CD14-positive monocyte (primary cell): ENCODE results near the gene MRPS18A. TPM values are rescaled to one million over a fixed set of nuclear protein-coding genes. Genes with fewer than 3 reads are reported as not detected.
A peak's percentile ranks its signal among the peaks of the same experiment; 100 is the strongest.
"Not testable (repeated sequence)": the region's sequence is repeated elsewhere in the genome, so short reads cannot be mapped to it uniquely, and the experiment has no call there.

ENCODE experiments used
- DNase-seq, 3 donors: peaks; one replicate each; pipeline ENCODE4 v3.0.0-alpha.2; 2011 to 2022
- H2AFZ ChIP-seq: 2 replicates; pipeline ENCODE4 v1.6.0; 2012; ENCODE audit warnings: mild to moderate bottlenecking, low read depth, low read length, inconsistent platforms; ENCODE audit not compliant: insufficient read depth, poor library complexity, severe bottlenecking
- H3K27ac ChIP-seq, 2 donors: 1 replicate in 1 of 2; 2 replicates in 1 of 2; pipeline ENCODE4 v1.5.1; 2012 to 2013; ENCODE audit warnings: low read length in 2 of 2, control low read depth in 1 of 2, inconsistent platforms in 1 of 2, low read depth in 1 of 2, mild to moderate bottlenecking in 1 of 2
- H3K27me3 ChIP-seq, 2 donors: one replicate each; pipeline versions ENCODE4 v1.6.0 to v1.6.1; 2011 to 2013; ENCODE audit warnings: low read length in 2 of 2; ENCODE audit not compliant: control insufficient read depth in 2 of 2, insufficient read depth in 2 of 2
- H3K36me3 ChIP-seq, 2 donors: replicated peaks in 1 of 2; 1 replicate in 1 of 2; 2 replicates in 1 of 2; pipeline versions ENCODE4 v1.5.1 to v1.6.1; 2012 to 2013; ENCODE audit warnings: low read length in 2 of 2, control low read depth in 1 of 2, inconsistent platforms in 1 of 2, mild to moderate bottlenecking in 1 of 2; ENCODE audit not compliant: insufficient read depth in 2 of 2, control insufficient read depth in 1 of 2
- H3K4me1 ChIP-seq, 2 donors: 1 replicate in 1 of 2; 2 replicates in 1 of 2; pipeline versions ENCODE4 v1.5.1 to v1.6.1; 2012 to 2013; ENCODE audit warnings: low read length in 2 of 2, control low read depth in 1 of 2, inconsistent platforms in 1 of 2, mild to moderate bottlenecking in 1 of 2, moderate library complexity in 1 of 2; ENCODE audit not compliant: insufficient read depth in 2 of 2, control insufficient read depth in 1 of 2
- H3K4me2 ChIP-seq: replicated peaks from 2 replicates; pipeline ENCODE3; 2012; ENCODE audit warnings: low read length, moderate library complexity, mild to moderate bottlenecking; ENCODE audit not compliant: poor library complexity, severe bottlenecking; ENCODE audit errors: extremely low read depth
- H3K4me3 ChIP-seq, 3 experiments: fragments of 200-600 bp in 1 of 3; sonication (generic) in 1 of 3; replicated peaks in 1 of 3; 1 replicate in 2 of 3; 2 replicates in 1 of 3; pipeline ENCODE4 v1.5.1; 2011 to 2013; ENCODE audit warnings: low read length in 3 of 3, mild to moderate bottlenecking in 3 of 3, control low read depth in 2 of 3, low read depth in 2 of 3, inconsistent platforms in 1 of 3, moderate library complexity in 1 of 3
- H3K79me2 ChIP-seq: 2 replicates; pipeline ENCODE4 v1.6.0; 2012; ENCODE audit warnings: mild to moderate bottlenecking, control low read depth, inconsistent platforms, low read length, moderate library complexity; ENCODE audit not compliant: insufficient read depth
- H3K9ac ChIP-seq: 2 replicates; pipeline ENCODE4 v1.6.0; 2017; ENCODE audit warnings: low read length, mild to moderate bottlenecking; ENCODE audit not compliant: insufficient read depth, poor library complexity, severe bottlenecking
- H3K9me3 ChIP-seq, 2 donors: replicated peaks in 1 of 2; 1 replicate in 1 of 2; 2 replicates in 1 of 2; pipeline versions ENCODE4 v1.5.1 to v1.6.1; 2012 to 2013; ENCODE audit warnings: low read length in 2 of 2, control low read depth in 1 of 2; ENCODE audit not compliant: control insufficient read depth in 1 of 2, insufficient read depth in 1 of 2
- H4K20me1 ChIP-seq: 2 replicates; pipeline ENCODE4 v1.6.0; 2012; ENCODE audit warnings: mild to moderate bottlenecking, low read length, control low read depth, moderate library complexity; ENCODE audit not compliant: insufficient read depth
- H3K27ac Mint-ChIP-seq, 7 donors: one replicate each; pipeline ENCODE4 v1.8.0; 2020; ENCODE audit warnings: mild to moderate bottlenecking in 7 of 7, mixed read lengths in 7 of 7, moderate library complexity in 6 of 7, inconsistent platforms in 2 of 7
- H3K27me3 Mint-ChIP-seq, 3 donors: one replicate each; pipeline ENCODE4 v1.8.0; 2021 to 2022; ENCODE audit warnings: low read depth in 3 of 3, mild to moderate bottlenecking in 3 of 3, mixed read lengths in 3 of 3, moderate library complexity in 3 of 3, inconsistent platforms in 1 of 3
- H3K36me3 Mint-ChIP-seq, 2 donors: one replicate each; pipeline ENCODE4 v1.8.0; 2020; ENCODE audit warnings: mixed read lengths in 2 of 2, inconsistent platforms in 1 of 2, mild to moderate bottlenecking in 1 of 2
- H3K4me1 Mint-ChIP-seq: one replicate; pipeline ENCODE4 v1.8.0; 2020; ENCODE audit warnings: mild to moderate bottlenecking, mixed read lengths
- H3K4me3 Mint-ChIP-seq, 2 donors: one replicate each; pipeline ENCODE4 v1.8.0; 2020; ENCODE audit warnings: mild to moderate bottlenecking in 2 of 2, mixed read lengths in 2 of 2, moderate library complexity in 1 of 2
- H3K9me3 Mint-ChIP-seq, 7 donors: one replicate each; pipeline ENCODE4 v1.8.0; 2020 to 2022; ENCODE audit warnings: mixed read lengths in 7 of 7, mild to moderate bottlenecking in 6 of 7, moderate library complexity in 6 of 7, inconsistent platforms in 2 of 7
- CTCF ChIP-seq: fragments of 200-600 bp; IDR thresholded peaks from one replicate; pipeline ENCODE4 v1.8.0; 2022; ENCODE audit warnings: antibody characterized with exemption, mild to moderate bottlenecking
- WGBS: methylation state at CpG from one replicate; pipeline ENCODE4 v1.1.5; 2013; ENCODE audit warnings: missing lambda C conversion rate; ENCODE audit not compliant: insufficient coverage; 5-methylcytosine and 5-hydroxymethylcytosine counted together
- intact Hi-C, 2 donors: fragments of 100-400 bp; cut with micrococcal nuclease; formaldehyde crosslinking; loops; one replicate each; pipeline versions ENCODE4 v1.15.0 to v1.15.1; 2023
- polyA plus RNA-seq, 3 donors: library from polyadenylated mRNA; depleted of rRNA in 1 of 3; unstranded in 2 of 3; stranded (reverse) in 1 of 3; fragments of 300-500 nt in 2 of 3; fragments of >200 nt in 1 of 3; fragmentation: Illumina TruSeq in 2 of 3; gene quantifications; 1 replicate in 2 of 3; 2 replicates in 1 of 3; pipeline ENCODE4 v1.2.3, GENCODE V29; 2012 to 2021

Gene MRPS18A
- polyA plus RNA-seq, 3 donors = 17.3 to 45.3 (median 41.4) TPM

- 32% methylated on average over 11 of the region's 15 CpGs for WGBS
- Histone ChIP-seq H3K4me2 (peak overlapping the region; percentile 7), H4K20me1 (no peaks in the 10 kb centered on the region), H3K27ac (no peak overlapping the region), H3K9me3 (no peaks in the 10 kb centered on the region), H3K4me3 (no peak overlapping the region), H3K36me3 (no peaks in the 10 kb centered on the region), H3K9ac (no peak overlapping the region), H3K27me3 (peaks cover 0 to 4% of the 10 kb centered on the region in 2 donors), H3K79me2 (no peaks in the 10 kb centered on the region), H3K4me1 (peaks cover 39 to 61% of the 10 kb centered on the region in 2 donors), H2AFZ (no peak overlapping the region)
- intact Hi-C loops = no loop called here
- Mint-ChIP-seq H3K27ac (peak overlapping the region; percentile 53 to 90 (median 75)), H3K27me3 (peaks cover 5 to 25% (median 20%) of the 10 kb centered on the region in 3 donors), H3K4me3 (peak overlapping the region in 1 of 2 donors; percentile 53), H3K36me3 (peaks cover 0 to 2% of the 10 kb centered on the region in 2 donors), H3K9me3 (peaks cover 0 to 4% (median 2%) of the 10 kb centered on the region in 7 donors), H3K4me1 (peaks cover 54% of the 10 kb centered on the region)
- peak; percentile 78 to 84 (median 81) for DNase-seq
- TF ChIP-seq CTCF = no peak
Measured at GRCh38 chr6:43702534-43703440, 15.2 kb upstream of the MRPS18A start.

- no peak overlapping the region for H3K27ac ChIP-seq
- H2AFZ ChIP-seq = no peak overlapping the region
- no peak for TF ChIP-seq CTCF
- H3K4me3 ChIP-seq = no peak overlapping the region
- intact Hi-C loops = no loop called here
- peaks cover 0 to 2% of the 10 kb centered on the region in 2 donors for H3K36me3 Mint-ChIP-seq
- DNase-seq = no peak
- no peaks in the 10 kb centered on the region for H3K79me2 ChIP-seq
- no peaks in the 10 kb centered on the region for H3K9me3 ChIP-seq
- H3K27ac Mint-ChIP-seq = peak overlapping the region; percentile 40 to 90 (median 75)
- no peak overlapping the region for H3K4me2 ChIP-seq
- peaks cover 50% of the 10 kb centered on the region for H3K4me1 Mint-ChIP-seq
- H3K9me3 Mint-ChIP-seq = peaks cover 0 to 4% (median 2%) of the 10 kb centered on the region in 7 donors
- no peaks in the 10 kb centered on the region for H4K20me1 ChIP-seq
- H3K36me3 ChIP-seq = no peaks in the 10 kb centered on the region
- H3K27me3 ChIP-seq = peaks cover 0 to 4% of the 10 kb centered on the region in 2 donors
- peak overlapping the region in 1 of 2 donors; percentile 53 for H3K4me3 Mint-ChIP-seq
- peaks cover 37 to 54% of the 10 kb centered on the region in 2 donors for H3K4me1 ChIP-seq
- no peak overlapping the region for H3K9ac ChIP-seq
- H3K27me3 Mint-ChIP-seq = peaks cover 5 to 25% (median 20%) of the 10 kb centered on the region in 3 donors
- 51% methylated on average over 2 of the region's 2 CpGs for WGBS
Measured at GRCh38 chr6:43702171-43702533, 14.6 kb upstream of the MRPS18A start.

GRCh38 chr6:43700939-43701560, 13.5 kb upstream of the MRPS18A start:
- H3K27ac ChIP-seq = not testable (repeated sequence)
- 55% methylated on average over 4 of the region's 10 CpGs for WGBS
- H3K4me1 ChIP-seq = peaks cover 26 to 43% of the 10 kb centered on the region in 2 donors

More at GRCh38 chr6:43700939-43701560, 13.5 kb upstream of the MRPS18A start:
- H3K4me2 ChIP-seq, H4K20me1 ChIP-seq, H2AFZ ChIP-seq, H3K9me3 ChIP-seq, H3K36me3 ChIP-seq, H3K4me3 Mint-ChIP-seq, H3K27me3 ChIP-seq, H3K9me3 Mint-ChIP-seq, intact Hi-C loops, H3K4me3 ChIP-seq, H3K36me3 Mint-ChIP-seq, H3K9ac ChIP-seq, H3K79me2 ChIP-seq: not testable (repeated sequence)
- peaks cover 7 to 25% (median 20%) of the 10 kb centered on the region in 3 donors for H3K27me3 Mint-ChIP-seq
- peak in 1 of 3 donors; percentile 57 for DNase-seq
- H3K27ac Mint-ChIP-seq = peak overlapping the region in 3 of 7 donors; percentile 40 to 73 (median 58)
- H3K4me1 Mint-ChIP-seq = peaks cover 39% of the 10 kb centered on the region
